Measurements from ENCODE around the gene ACP2. TPM values are rescaled to one million over a fixed set of nuclear protein-coding genes. Genes with fewer than 3 reads are reported as not detected.
A peak's percentile ranks its signal among the peaks of the same experiment; 100 is the strongest.

The ACP2 gene
- total RNA-seq, 2 experiments from 2014 or later = 24.5 to 26.5 TPM

DNA sequence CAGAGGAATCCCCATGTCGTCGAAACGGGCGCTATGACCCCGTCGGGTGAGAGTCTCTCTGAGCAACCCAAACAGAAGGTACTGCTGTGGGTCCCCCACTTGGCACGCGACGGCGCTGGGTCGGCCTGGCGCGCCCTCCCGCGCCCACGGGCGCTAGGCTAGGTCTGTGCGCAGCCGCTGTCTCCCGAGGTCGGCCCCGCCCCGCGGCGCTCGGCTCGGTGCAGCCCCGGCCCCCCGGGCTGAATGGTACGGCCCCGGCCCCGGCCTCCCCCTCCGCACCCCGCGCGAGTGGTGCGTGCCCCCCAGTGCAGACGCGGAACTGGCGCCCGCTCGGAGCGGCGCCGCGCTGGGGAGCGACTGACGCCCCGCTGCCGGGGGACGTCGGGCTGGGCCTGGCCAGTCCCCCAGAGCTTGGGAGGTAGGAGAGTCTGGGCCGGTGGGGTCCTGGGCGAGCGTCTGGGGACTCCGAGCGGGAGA lies 21.3 kb upstream of the ACP2 start, which contains the start of gene MADD:
TSS of gene MADD (plus strand) at position 305 of the 477 bp plus-strand sequence.
- intact Hi-C loops (cut with micrococcal nuclease; ENCODE audit: unreplicated experiment) = loop anchor here (1.0 to 5.0 kb wide), 9 partner anchors 51 to 582 kb away; partner anchors contain the start of genes DDB2, PSMC3 and SLC39A13
- peaks cover 24% of the 10 kb centered on the region; the same call in 1 of the 2 replicates for H4K20me1 ChIP-seq (ENCODE audit: insufficient read depth, low read length)
- TF ChIP-seq, protein P1, sequence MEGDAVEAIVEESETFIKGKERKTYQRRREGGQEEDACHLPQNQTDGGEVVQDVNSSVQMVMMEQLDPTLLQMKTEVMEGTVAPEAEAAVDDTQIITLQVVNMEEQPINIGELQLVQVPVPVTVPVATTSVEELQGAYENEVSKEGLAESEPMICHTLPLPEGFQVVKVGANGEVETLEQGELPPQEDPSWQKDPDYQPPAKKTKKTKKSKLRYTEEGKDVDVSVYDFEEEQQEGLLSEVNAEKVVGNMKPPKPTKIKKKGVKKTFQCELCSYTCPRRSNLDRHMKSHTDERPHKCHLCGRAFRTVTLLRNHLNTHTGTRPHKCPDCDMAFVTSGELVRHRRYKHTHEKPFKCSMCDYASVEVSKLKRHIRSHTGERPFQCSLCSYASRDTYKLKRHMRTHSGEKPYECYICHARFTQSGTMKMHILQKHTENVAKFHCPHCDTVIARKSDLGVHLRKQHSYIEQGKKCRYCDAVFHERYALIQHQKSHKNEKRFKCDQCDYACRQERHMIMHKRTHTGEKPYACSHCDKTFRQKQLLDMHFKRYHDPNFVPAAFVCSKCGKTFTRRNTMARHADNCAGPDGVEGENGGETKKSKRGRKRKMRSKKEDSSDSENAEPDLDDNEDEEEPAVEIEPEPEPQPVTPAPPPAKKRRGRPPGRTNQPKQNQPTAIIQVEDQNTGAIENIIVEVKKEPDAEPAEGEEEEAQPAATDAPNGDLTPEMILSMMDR (conservative IDR thresholded peaks at IDR 0.05; ENCODE audit: low read length) = peak; percentile 36; the same call in 1 of the 2 replicates
- TF ChIP-seq EZH2phosphoT487 (IDR thresholded peaks at IDR 0.05; ENCODE audit: borderline replicate concordance, low read depth, low read length) = no peak
- peak; percentile 96 for DNase-seq (ENCODE audit: low spot score)
- H3K27ac ChIP-seq (ENCODE audit: low read depth, low read length, poor library complexity, severe bottlenecking) = peak within 1 kb of the TSS; percentile 78
- no peaks in the 10 kb centered on the region for H3K9me2 ChIP-seq (ENCODE audit: insufficient read depth, low read length)
- peaks cover 41% of the 10 kb centered on the region for H3K79me2 ChIP-seq (ENCODE audit: insufficient read depth, low read depth, low read length)
- peak within 1 kb of the TSS; percentile 70 for H2AFZ ChIP-seq (ENCODE audit: low read length)
- POLR2A ChIA-PET = interaction anchor here (0.6 to 0.7 kb wide), 2 partner anchors 131 to 426 kb away, joined by 3 to 4 read pairs; no protein-coding TSS in a partner anchor
- H3K9me3 ChIP-seq (ENCODE audit: low read length) = no peaks in the 10 kb centered on the region
- BruUV-seq (replicated peaks) = no TSS peak
- H3K36me3 ChIP-seq (ENCODE audit: insufficient read depth, low read length) = peaks cover 13% of the 10 kb centered on the region
- CTCF ChIA-PET (ENCODE audit: unreplicated experiment) = no interaction called here
- peaks cover 53% of the 10 kb centered on the region for H3K4me1 ChIP-seq (ENCODE audit: insufficient read depth, low read length, poor library complexity, severe bottlenecking)
- H3K4me3 ChIP-seq (ENCODE audit: low read depth, low read length, poor library complexity, severe bottlenecking) = peak within 1 kb of the TSS; percentile 78
- H3K4me2 ChIP-seq (ENCODE audit: low read length) = peak within 1 kb of the TSS; percentile 86

DNA sequence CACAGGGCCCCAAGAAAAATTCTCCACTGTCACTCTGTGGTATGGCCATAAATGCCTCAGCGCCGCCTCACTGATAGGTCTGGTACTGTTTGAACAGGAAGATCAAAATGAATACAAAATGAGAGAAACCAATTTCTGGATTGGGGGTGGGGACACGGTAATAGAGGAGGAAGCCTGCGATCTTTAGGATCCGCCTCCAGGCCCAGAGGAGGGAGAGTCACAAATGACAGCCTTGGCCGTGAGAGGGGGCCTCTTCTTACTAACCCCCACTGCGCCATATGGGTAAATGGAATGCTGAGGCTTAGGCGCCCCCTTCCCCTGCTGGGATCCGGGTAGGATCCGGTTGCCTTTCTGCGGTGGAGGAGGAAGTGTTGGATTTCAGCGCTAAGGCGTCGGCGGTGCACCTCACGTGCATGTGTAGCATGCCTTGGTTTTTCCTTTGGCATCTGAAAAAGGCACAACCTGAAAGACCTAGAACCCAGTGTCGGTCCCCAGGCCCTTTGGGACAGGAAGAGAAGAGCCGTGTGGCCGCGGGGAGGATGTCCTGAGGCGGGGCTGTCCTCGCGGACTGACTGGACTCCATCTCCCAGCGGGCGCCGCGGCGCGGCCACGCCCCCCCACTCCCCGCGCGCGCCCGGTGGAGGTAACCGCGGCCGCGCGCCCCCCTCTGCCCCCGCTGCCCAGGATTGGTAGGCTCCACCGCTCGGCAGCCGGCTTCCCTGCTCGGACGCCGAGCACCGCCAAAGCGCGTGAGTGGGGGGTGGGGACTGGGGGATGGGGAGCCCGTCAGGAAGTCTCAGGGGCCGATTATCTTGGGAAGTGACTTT lies 20.6 kb upstream of the ACP2 start:
- Histone ChIP-seq H3K9me2 (ENCODE audit: insufficient read depth, low read length) (no peaks in the 10 kb centered on the region), H2AFZ (ENCODE audit: low read length) (peak overlapping the region; percentile 70), H3K36me3 (ENCODE audit: insufficient read depth, low read length) (peaks cover 6% of the 10 kb centered on the region; the same call in 1 of the 2 replicates), H3K4me3 (ENCODE audit: low read depth, low read length, poor library complexity, severe bottlenecking) (peak overlapping the region; percentile 78), H3K4me2 (ENCODE audit: low read length) (peak overlapping the region; percentile 86), H3K79me2 (ENCODE audit: insufficient read depth, low read depth, low read length) (peaks cover 37% of the 10 kb centered on the region), H4K20me1 (ENCODE audit: insufficient read depth, low read length) (peaks cover 24% of the 10 kb centered on the region; the same call in 1 of the 2 replicates), H3K4me1 (ENCODE audit: insufficient read depth, low read length, poor library complexity, severe bottlenecking) (peaks cover 53% of the 10 kb centered on the region), H3K27ac (ENCODE audit: low read depth, low read length, poor library complexity, severe bottlenecking) (peak overlapping the region; percentile 78), H3K9me3 (ENCODE audit: low read length) (no peaks in the 10 kb centered on the region)
- intact Hi-C loops (cut with micrococcal nuclease; ENCODE audit: unreplicated experiment) = loop anchor here (1.0 to 2.0 kb wide), 6 partner anchors 50 to 157 kb away; partner anchors contain the start of genes DDB2, PSMC3 and SLC39A13
- ChIA-PET CTCF (ENCODE audit: unreplicated experiment) (no interaction called here), POLR2A (interaction anchor here (0.6 to 1.3 kb wide), 2 partner anchors 11 to 608 kb away, joined by 4 to 5 read pairs; no protein-coding TSS in a partner anchor)
- TF ChIP-seq, protein P1 (conservative IDR thresholded peaks at IDR 0.05; ENCODE audit: low read length) = peak; percentile 51
- TF ChIP-seq EZH2phosphoT487 (IDR thresholded peaks at IDR 0.05; ENCODE audit: borderline replicate concordance, low read depth, low read length) = no peak
- DNase-seq (ENCODE audit: low spot score) = peak; percentile 94
- BruUV-seq (replicated peaks) = no TSS peak

Measured in OCI-LY7 (cell line).